DND-41 (cell line): Measurements from ENCODE around the gene ZIC4.

ENCODE experiments used
- EZH2 ChIP-seq: IDR thresholded peaks from 3 replicates; pipeline ENCODE4 v1.6.1; 2012; ENCODE audit warnings: borderline replicate concordance, low read depth, mild to moderate bottlenecking, moderate library complexity, low read length, inconsistent platforms; ENCODE audit not compliant: severe bottlenecking
- TF ChIP-seq, protein P1 (sequence below): IDR thresholded peaks from 2 replicates; pipeline ENCODE4 v1.5.1; 2012; ENCODE audit warnings: borderline replicate concordance, low read length, moderate library complexity, mild to moderate bottlenecking; ENCODE audit not compliant: poor library complexity, severe bottlenecking; ENCODE audit errors: extremely low read depth

- TF ChIP-seq, protein P1, sequence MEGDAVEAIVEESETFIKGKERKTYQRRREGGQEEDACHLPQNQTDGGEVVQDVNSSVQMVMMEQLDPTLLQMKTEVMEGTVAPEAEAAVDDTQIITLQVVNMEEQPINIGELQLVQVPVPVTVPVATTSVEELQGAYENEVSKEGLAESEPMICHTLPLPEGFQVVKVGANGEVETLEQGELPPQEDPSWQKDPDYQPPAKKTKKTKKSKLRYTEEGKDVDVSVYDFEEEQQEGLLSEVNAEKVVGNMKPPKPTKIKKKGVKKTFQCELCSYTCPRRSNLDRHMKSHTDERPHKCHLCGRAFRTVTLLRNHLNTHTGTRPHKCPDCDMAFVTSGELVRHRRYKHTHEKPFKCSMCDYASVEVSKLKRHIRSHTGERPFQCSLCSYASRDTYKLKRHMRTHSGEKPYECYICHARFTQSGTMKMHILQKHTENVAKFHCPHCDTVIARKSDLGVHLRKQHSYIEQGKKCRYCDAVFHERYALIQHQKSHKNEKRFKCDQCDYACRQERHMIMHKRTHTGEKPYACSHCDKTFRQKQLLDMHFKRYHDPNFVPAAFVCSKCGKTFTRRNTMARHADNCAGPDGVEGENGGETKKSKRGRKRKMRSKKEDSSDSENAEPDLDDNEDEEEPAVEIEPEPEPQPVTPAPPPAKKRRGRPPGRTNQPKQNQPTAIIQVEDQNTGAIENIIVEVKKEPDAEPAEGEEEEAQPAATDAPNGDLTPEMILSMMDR: no peak
- no peak for TF ChIP-seq EZH2
These were observed 5.3 kb downstream of the ZIC4 start for GRCh38 chr3:147400999-147401398.
